Measurements from ENCODE around the gene TTLL6. TPM values are rescaled to one million over a fixed set of nuclear protein-coding genes. Genes with fewer than 3 reads are reported as not detected.

Gene TTLL6
- total RNA-seq, 1 donor = not detected

GRCh38 chr17:48733632-48734328 is 83.2 kb downstream of the TTLL6 start:
- no peak for DNase-seq (ENCODE audit: low read depth)
- TF ChIP-seq CTCF (IDR thresholded peaks at IDR 0.05; ENCODE audit: insufficient read depth, low read length) = no peak
- H3K4me3 ChIP-seq (ENCODE audit: low read depth, low read length) = no peak overlapping the region

GRCh38 chr17:48732688-48733629 is 84.1 kb downstream of the TTLL6 start:
- no peak for DNase-seq (ENCODE audit: low read depth)
- no peak overlapping the region for H3K4me3 ChIP-seq (ENCODE audit: low read depth, low read length)
- TF ChIP-seq CTCF (IDR thresholded peaks at IDR 0.05; ENCODE audit: insufficient read depth, low read length) = no peak

- H3K4me3 ChIP-seq (ENCODE audit: low read depth, low read length) = no peak overlapping the region
- no peak for TF ChIP-seq CTCF (IDR thresholded peaks at IDR 0.05; ENCODE audit: insufficient read depth, low read length)
- no peak for DNase-seq (ENCODE audit: low read depth)
These were observed 85.7 kb downstream of the TTLL6 start for GRCh38 chr17:48731355-48731754.

GRCh38 chr17:48730240-48730550 is 86.8 kb downstream of the TTLL6 start:
- no peak for DNase-seq (ENCODE audit: low read depth)
- no peak overlapping the region for H3K4me3 ChIP-seq (ENCODE audit: low read depth, low read length)
- no peak for TF ChIP-seq CTCF (IDR thresholded peaks at IDR 0.05; ENCODE audit: insufficient read depth, low read length)

- no peak for TF ChIP-seq CTCF (IDR thresholded peaks at IDR 0.05; ENCODE audit: insufficient read depth, low read length)
- H3K4me3 ChIP-seq (ENCODE audit: low read depth, low read length) = no peak overlapping the region
- no peak for DNase-seq (ENCODE audit: low read depth)
These were observed 87.4 kb downstream of the TTLL6 start for GRCh38 chr17:48729335-48730239.

Measured in fibroblast of the aortic adventitia (primary cell).